Hematopoietic multipotent progenitor cell treated with erythropoietin and hydrocortisone succinate and interleukin-3 and kit ligand, for 17 days (in vitro differentiated cells): ENCODE results near the gene ETV5.
"Not testable (repeated sequence)": the region's sequence is repeated elsewhere in the genome, so short reads cannot be mapped to it uniquely, and the experiment has no call there.

Experiments used
- DNase-seq: peaks from one replicate; pipeline ENCODE4 v3.0.0-alpha.2; 2015; ENCODE audit warnings: low spot score

The ETV5 gene

DNA sequence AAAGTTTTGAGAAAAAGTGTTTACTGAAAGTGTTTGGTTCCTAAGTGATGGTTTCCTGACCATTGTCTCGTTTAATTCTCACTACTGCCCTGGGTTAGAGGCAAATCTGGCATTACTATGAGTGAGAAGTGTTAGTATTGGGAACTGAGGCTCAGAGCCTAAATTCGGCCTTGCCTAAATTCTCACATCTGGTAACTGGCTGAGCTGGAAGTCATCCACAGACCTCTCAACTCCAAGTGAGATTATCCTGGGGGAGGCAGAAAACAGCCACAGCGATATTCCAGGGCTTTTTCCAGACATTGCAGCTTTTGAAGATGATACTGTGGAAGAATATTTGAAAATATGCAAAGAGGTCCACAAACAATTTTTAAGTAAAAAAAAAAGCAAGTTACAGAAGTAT is 86.0 kb downstream of the ETV5 start:
- no peak for DNase-seq

DNA sequence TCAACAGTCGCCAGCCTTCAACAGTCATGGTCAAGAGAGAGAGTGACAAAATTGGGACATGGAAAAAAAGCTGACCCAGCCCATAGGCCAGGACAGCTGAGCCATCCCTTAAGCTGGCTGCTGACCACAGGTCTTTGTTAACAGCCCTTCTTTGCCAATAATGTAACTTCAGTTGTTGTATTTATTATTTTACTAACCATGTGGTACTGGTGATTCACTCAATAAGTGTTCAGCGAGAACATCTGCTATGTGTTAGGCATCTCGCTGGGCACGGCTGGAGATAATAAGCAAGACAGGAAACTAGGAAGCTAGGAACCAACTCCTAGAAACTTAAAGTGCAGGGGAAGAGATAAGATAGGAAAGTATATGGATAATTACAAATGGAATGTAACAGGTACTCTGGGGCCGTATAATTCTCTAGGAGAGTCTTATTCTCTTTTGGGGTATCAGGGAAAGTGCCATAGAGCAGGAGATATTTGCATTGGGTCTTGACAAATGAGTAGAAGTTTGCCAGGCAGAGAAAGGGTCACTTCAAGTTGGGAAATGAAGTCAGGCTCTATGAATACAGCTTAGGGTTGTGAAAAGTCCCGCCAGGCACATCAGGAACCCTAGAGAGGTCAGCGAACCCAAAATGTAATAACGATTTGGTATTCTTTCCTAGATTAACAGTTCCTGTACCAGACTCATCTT is 87.1 kb downstream of the ETV5 start:
- no peak for DNase-seq

DNA sequence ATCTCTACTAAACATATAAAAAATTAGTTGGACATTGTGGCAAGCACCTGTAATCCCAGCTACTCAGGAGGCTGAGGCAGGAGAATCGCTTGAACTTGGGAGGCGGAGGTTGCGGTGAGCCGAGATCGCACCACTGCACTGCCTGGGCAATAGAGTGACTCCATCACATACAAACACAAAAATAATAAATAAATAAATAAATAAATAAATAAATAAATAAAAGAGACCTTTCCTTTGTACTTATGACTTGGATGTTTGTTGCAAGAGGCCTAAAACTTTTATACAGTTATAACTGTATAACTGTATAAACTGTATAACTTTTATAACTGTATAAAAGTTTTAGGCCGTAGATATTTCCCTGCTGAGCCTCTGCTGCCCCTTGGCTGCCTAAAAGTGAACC is 87.6 kb downstream of the ETV5 start:
- DNase-seq: not testable (repeated sequence)

DNA sequence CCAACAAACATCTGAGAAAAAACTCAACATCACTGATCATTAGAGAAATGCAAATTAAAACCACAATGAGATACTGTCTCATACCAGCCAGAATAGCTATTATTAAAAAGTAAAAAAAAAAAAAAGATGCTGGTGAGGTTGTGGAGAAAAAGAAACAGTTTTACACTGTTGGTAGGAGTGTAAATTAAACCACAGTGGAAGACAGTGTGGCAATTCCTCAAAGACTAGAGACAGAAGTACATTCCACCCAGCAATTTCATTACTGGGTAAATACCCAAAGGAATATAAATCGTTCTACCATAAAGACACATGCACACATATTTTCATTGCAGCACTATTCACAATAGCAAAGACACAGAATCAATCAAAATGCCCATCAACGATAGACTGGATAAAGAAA is 89.6 kb downstream of the ETV5 start:
- not testable (repeated sequence) for DNase-seq

DNA sequence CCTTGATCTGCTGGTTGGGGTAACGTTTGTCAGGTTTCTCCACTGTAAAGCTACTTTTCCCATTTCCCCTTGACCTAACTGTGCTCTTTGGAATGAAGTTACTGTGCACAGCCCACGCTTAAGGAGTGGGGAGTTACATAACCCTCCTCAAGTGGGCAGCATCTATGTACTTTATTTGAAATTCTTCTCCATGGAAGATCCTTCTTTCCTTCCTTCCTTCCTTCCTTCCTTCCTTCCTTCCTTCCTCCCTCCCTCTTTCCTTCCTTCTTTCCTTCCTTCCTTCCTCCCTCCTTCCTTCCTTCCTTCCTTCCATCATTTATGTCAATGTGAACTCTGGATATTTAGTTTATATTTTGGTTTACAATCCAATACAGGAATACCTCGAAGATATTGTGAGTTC is 94.0 kb downstream of the ETV5 start:
- no peak for DNase-seq

DNA sequence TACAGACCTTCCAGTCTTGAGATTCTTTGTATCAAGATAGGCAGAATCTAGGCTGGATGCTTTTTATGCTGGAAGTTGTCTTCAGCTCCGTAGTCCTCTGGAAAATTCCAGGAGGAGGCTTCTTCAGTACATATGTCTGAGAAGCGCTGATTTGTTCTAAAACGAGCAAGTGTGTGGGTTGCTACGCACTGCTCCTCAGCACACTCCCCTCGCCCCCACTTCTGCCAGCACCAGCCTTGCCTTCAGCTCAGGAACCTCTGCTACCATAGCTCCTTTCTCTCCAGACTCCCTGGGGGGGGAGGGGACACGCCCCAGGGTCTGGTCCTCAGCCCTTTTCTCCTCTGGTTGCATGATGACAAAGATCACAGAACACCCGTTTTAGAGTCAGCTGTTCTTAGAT is 95.6 kb downstream of the ETV5 start:
- no peak for DNase-seq

DNA sequence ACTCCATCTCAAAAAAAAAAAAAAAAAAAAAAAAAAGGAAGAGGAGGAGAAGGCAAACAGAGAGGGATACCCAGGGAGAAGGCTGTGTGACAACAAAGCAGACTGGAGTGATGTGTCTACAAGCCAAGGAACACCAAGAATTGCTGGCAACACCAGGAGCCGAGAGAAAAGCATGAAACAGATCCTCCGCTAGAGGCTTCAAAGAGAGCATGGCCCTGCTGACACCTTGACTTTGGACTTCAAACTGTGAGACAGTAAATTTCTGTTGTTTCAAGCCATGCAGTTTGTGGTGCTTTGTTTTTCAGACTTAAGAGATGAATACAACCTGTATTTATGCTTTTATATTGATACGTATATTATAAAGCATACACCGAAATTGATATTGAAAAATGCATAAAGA is 96.8 kb downstream of the ETV5 start:
- DNase-seq: no peak

DNA sequence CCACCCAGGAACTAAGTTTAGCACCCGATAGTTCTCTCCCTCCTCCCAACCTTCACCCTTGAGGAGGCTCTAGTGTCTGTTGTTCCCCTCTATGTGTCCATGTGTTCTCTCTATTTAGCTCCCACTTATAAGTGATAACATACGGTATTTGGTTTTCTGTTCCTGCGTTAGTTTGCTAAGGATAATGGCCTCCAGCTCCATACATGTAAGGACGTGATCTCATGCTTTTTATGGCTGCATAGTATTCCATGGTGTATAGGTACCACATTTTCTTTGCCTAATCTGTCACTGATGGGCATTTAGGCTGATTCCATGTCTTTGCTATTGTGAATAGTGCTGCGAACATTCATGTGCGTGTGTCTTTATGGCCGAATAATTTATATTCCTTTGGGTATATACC is 104.2 kb downstream of the ETV5 start:
- no peak for DNase-seq

DNA sequence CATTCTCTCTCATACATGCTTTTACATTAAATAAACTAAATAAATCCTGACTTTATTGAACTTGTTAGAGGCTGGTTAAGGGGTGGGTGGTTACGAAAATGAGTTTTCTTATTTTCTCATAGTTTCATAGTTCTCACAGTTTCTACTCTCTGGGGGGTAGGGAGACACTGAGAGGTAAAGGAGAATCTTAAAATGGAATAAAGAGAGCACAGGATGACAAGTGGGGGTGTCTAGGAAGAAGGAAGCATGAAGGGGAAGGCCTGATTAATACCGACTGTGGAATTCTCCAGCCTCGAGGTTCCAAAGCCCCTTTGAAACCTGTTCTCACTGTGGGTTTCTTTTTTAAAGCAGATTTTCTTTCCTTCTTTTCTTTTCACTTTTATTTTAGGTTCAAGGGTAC is 104.7 kb downstream of the ETV5 start:
- DNase-seq: no peak

DNA sequence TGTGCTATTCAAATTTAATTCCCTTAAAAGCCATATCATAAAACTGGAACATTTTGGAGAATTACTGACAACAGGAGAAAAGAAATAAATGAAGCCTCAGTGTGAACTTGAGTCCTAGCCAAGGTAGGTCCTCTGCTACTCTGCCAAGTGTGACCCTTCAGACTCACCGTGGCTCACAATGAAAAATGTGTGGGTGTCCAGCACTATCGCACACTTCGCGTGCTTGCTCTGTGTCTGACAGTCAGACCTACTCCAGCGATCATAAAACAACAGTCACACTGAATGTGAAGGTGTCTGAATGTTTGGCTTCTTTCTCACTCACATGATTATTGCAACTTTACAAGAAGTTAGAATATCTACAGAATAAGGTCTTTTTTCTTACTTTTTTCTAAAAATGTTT is 105.3 kb downstream of the ETV5 start:
- DNase-seq: no peak

DNA sequence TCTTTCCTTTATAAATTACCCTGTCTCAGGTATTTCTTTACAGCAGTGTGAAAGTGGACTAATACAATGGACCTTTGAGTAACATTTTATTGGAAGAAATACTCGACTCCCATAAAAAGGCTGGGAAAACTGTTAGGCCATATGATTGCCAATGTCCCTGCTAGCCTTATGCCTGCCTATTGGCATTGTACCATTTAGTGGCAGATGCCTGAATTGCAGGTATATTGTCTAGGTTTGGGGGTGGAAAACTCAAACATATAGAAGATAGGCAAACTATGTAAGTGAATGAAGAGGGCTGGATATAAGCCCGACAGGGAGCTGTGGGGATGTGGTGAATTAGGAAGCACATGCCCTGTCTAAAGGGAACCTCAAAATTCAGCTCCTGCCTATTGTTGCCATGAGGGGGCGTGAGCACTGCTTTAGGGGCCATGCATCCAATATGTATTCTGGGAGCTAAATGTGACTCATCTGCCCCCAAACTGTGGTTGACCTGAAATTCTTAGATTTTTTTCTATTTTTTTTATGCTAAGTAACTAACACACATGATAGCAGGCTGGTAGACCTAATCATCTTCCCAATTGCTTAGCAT is 105.9 kb downstream of the ETV5 start:
- no peak for DNase-seq

DNA sequence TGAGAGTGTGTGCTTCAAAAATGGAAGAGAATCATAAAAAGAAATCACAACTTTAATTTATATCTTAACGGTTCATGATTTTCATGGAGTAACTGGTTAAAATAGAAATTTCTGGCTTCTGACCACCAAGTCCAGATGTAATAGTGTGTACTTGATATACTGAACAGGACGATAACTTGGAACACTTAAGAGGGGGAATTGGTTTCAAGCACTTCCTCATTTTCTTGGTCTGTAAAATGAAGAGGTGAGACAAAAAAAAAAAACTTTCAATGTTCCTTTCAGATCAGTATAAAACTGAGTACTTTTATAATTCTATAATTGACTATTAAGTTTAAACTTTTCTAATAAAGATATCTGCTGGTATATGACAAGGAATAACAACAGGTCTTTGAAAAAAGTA is 107.0 kb downstream of the ETV5 start:
- DNase-seq: no peak

DNA sequence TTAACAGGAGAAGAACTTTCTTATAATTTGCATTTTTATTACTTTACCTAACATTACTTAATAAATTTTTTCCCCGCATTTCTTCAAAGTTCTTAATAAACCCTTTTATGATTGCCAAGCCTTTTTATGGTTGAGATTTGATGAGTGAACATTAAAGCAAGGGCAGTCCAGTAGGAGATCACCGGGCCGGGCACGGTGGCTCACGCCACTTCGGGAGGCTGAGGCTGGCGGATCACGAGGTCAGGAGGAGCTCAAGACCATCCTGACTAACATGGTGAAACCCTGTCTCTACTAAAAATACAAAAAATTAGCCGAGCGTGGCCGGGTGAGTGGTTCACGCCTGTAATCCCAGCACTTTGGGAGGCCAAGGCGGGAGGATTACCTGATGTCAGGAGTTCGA is 109.7 kb downstream of the ETV5 start:
- no peak for DNase-seq

DNA sequence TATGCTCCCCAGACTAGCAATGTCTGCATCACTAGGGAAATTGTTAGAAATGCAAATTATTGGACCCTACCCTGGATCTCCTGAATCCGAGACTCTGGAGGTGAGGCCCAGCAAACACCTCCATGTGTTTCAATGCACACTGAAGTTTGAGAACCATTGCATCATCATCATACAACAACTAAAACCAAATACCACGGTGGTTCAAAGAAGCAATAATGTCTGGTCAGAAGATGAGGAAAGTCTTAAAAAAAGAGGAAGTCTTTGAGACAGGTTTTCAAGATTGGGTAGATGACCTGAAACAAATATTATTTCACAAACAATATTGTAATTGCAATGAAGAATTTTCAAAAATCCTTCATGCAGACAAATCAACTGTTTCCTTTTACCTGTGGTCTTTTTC is 110.8 kb downstream of the ETV5 start:
- DNase-seq: no peak

DNA sequence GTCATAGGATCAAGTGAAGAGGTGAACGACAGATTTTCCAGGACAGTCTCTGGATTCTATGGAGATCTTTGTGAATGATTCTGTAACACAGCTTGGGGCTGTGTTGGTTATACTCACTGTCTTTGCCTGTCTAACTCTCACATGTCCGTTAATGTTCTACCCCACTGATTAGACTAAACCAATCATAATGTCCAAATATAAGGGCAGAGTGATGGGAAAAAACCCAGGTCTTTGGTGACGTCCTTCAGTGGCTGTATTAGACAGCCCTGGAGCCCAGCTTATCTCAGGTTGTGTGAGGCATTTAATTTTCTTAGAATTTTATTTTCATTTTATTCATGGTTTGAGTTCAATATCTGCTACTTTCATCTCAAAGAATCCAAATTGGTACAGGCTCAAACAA is 111.8 kb downstream of the ETV5 start:
- DNase-seq: no peak
